Hematopoietic multipotent progenitor cell treated with erythropoietin and hydrocortisone succinate and interleukin-3 and kit ligand, for 17 days (in vitro differentiated cells): ENCODE results near the gene FBXW9.
A peak's percentile ranks its signal among the peaks of the same experiment; 100 is the strongest.
"Not testable (repeated sequence)": the region's sequence is repeated elsewhere in the genome, so short reads cannot be mapped to it uniquely, and the experiment has no call there.

ENCODE experiments used
- DNase-seq: peaks from one replicate; pipeline ENCODE4 v3.0.0-alpha.2; 2015; ENCODE audit warnings: low spot score

Gene FBXW9

DNA sequence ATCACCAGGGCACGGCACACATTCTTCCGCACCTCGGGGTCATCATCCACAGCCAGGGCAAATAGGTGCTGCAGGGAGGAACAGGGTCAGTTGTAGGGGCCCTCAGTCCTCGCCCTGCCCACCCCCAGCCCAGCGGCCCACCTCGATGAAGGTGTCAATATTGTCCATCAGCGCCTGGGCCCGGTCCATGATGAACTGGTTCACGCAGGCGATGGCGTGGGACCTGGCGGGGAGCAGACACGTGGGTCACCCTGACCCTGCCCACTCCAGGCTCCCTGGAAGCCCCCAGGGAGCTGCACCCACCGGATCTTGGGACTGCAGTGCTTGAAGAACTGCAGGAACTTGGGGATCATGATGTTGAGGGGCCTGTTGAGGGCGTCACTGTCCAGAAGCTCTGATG, 18.7 kb upstream of the FBXW9 start:
- DNase-seq = no peak

GRCh38 chr19:12713304-12713703, 16.9 kb upstream of the FBXW9 start:
- DNase-seq = not testable (repeated sequence)

GRCh38 chr19:12712077-12712476, 15.6 kb upstream of the FBXW9 start:
- DNase-seq = not testable (repeated sequence)

DNA sequence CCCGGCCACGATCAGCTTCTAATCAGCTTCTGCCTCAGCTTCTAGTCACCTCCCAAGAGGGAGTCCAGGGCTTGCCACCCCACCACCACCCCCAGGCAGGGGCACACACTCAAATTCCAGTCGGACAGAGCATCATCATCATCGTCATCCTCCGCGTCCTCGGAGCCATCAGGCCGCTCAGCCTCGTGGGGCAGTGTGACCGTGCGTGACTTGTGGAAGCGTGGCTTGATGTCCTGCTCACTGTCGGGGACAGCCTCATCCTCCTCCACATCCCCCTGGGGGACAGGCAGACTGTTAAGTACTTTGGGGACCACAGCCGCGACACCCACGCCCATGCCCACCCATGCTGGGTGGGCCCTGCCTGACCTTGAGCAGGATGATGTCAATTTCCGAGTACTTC, 14.8 kb upstream of the FBXW9 start:
- no peak for DNase-seq

- DNase-seq = no peak
Measured at GRCh38 chr19:12708641-12709040, 12.2 kb upstream of the FBXW9 start.

- DNase-seq = no peak
Measured at GRCh38 chr19:12706332-12706718, 9.9 kb upstream of the FBXW9 start.

DNA sequence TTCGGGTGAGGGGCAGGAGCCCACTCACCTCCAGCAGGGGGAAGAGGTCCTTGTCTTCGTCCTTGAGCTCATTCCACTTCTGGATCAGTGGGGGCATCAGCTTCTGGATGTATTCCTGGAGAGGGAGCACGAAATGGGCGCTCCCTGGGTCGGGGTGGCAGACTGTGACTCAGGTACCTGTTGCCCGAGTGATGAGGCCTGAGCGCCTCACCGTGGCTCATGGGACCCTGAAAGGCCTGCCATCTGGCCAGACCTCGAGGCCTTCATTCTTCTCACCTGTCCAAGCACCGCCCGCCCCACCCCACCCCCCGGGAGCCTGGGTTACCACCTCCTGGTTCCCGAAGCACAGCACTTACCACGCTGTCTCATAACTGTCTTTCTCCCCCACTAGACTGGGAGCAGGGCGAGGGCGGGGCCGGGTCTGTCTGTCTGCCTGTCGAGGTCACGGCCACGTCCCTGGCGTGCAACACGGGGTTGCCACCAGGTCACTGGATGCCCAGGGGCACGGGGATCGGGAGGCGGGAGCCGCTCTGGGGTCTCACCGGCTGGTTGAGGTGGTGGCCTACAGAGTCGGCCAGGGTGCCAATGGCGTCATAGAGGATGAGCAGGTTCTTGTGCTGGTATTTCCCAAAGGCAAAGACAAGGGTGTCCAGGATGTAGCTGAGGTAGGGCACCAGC, 9.4 kb upstream of the FBXW9 start:
- no peak for DNase-seq

DNA sequence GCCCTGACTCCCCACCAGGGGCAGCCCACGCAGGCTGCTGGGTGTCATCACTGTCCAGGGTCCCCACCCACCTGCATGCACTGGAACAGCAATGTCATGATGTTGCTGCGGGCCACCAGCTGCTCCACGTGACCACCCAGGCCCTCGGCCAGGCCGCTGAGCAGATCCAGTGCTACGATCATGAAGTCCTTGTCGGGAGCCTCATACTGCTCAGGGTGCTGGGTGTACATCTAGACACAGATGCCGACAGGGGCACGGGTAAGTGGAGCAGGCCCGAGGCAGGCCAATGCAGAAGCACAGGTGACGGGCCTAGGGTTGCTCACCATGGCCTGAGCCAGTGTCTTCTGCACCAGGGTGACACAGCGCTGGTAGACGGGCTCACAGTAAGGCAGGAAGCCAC, 8.7 kb upstream of the FBXW9 start:
- no peak for DNase-seq

- DNase-seq = no peak
Measured at GRCh38 chr19:12703046-12703445, 6.6 kb upstream of the FBXW9 start.

DNA sequence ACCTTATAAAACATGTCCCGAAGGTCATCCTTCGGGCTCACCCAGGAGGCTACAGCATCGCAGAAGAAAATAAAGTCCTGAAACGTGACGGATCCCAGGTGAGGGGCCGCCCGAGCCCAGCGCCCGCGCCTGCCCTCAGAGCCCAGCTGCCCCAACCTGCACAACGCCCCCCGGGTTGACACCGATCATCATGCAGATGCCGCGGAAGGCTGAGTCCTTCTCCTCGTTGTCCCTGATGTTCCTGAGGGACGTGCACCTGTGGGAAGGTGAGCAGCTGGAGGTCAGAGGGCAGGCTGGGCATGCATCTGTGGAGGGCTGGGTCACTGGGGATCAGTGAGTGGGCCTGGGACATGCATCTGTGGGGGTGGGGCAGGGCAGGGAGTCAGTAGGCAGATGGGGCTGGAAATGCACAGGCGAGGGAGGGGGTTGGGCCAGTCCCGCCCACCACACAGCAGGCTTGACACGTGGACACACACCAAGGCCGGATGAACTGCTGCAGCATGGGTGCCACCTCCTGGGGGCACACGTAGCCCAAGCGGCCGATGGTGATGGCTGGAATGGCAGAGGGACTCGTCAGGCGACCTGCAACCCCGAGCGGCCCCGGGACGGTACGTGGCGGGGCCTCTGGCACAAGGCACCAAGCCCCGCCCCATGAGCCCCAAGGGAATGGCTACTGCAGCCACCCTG, 5.3 kb upstream of the FBXW9 start:
- no peak for DNase-seq

GRCh38 chr19:12698138-12698537, 1.7 kb upstream of the FBXW9 start:
- DNase-seq = no peak

- DNase-seq = not testable (repeated sequence)
Measured at GRCh38 chr19:12697425-12697824, 994 bp upstream of the FBXW9 start.

DNA sequence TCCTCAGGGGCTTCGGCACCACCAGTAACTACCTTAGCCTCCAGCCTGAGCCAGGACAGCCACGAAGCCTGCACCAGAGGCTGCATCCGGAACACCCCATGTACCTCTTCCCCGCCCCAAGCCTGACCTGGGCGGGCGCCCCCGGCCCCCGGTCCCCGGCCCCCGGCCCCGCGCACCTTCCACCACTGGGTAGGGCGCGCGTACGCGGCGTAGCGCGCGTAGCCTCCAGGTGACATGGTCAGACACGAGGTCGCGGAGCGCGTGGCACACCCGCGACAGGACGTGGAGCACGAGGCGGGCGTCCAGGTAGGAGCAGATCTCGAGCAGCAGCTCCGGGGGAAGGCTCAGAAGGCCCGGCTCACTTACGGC, 450 bp downstream of the FBXW9 start:
- no peak for DNase-seq

DNA sequence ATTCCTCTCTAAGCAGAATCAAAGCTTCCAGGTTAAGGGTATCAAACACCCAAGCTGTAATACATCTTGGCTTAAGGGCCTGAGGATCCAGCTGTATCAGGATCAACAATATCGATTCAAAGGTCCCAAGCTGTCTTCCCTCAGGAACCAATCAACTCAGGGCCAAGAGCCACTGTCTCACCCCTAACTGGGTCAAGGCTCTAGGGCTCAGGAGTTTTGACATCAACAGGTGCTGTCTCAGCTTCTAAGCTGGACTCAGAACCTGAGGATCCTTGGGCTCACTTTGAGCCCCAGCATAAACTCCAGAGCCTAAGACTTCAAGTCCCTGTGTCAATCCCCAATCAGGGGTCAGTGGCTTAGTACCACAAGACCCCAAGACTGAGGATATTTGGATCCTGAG, 917 bp downstream of the FBXW9 start:
- DNase-seq = peak; percentile 8

- DNase-seq = no peak
Measured at GRCh38 chr19:12695096-12695495, 1.3 kb downstream of the FBXW9 start.

- no peak for DNase-seq
Measured at GRCh38 chr19:12694641-12695040, 1.8 kb downstream of the FBXW9 start.

- no peak for DNase-seq
Measured at GRCh38 chr19:12692960-12693359, 3.5 kb downstream of the FBXW9 start.

DNA sequence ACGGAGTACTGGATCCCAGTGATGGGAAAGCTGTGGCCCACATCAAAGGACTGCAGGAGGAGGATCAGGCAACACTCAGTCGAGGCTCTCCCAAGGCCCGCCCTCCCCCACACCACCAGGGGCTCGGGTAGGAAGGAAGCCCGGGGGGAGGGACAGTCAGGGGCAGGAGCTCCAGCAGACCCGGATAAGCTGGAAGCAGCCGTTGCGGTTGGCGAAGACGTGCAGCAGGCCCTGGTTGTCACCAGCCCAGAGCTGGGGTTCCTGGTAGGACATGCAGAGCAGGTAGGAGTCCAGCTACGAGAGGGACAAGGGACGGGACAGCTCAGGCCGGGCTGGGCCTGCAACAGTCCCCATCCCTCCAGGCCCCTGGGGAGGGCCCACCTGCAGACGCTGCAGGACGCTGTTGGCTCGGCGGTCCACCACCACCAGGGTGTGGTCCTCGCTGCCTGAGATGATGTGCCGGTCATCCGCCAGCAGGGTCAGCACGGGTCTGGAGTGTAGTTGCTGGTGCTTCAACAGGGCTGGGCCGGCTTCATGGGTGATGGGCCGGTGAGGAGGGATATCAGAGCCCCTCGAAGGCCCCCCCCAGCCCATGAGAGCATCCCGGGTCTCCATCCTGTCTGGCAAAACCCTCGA, 6.7 kb downstream of the FBXW9 start:
- DNase-seq = no peak

GRCh38 chr19:12689012-12689411, 7.4 kb downstream of the FBXW9 start:
- DNase-seq = no peak

DNA sequence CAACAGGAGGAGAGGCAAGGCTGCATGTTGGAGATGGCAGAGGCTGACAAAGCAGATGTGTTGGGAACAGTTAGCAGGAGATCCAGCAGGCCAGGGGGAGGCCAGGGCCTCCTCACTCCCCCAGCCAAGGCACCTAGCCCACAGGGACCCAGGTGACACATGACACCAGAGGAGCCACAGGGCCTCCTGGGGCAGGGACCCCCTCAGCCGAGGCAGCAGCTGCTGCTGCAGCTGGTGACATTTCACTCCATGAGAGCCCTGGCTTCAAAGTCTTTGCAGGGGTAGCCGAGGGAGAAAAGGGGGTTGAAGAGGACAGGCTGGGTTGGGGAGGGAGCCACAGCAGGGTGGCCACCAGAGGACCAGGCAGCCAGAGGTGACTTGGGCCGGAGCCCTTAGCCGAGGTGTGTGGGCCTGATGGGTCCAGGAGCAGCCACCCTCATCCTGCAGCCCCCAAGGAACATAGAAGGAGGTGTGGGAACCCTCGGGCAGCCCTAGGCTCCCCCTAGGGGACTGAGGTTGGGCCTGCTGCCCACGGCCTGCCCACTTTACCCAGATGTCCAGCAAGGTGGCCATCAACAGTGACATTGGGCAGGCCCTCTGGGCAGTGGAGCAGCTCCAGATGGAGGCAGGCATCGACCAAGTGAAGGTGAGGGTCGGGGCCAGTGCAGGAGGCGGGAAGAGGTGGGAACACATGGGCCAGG, 8.8 kb downstream of the FBXW9 start, which contains the start of gene GNG14:
GNG14 (plus strand) TSS at position 503 of the 701 bp plus-strand sequence; CDS start at position 554, 51 bp downstream.
- no peak for DNase-seq

DNA sequence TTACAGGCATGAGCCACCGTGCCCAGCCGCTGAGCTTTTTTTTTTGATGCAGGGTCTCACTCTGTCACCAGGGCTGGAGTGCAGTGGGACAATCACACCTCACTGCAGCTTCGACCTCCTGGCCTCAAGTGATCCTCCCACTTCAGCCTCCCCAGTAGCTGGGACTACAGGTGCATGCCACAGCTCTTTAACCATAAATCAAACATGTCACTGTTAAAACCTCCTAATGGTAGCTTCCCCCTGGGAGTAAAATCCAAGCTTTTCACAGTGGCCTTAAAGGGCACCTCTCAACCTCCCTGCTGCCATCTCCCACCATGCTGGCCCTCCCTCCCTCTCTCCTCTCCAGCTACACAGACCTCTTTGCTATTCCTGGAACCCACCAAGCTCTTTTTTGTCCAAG, 10.6 kb downstream of the FBXW9 start:
- no peak for DNase-seq

DNA sequence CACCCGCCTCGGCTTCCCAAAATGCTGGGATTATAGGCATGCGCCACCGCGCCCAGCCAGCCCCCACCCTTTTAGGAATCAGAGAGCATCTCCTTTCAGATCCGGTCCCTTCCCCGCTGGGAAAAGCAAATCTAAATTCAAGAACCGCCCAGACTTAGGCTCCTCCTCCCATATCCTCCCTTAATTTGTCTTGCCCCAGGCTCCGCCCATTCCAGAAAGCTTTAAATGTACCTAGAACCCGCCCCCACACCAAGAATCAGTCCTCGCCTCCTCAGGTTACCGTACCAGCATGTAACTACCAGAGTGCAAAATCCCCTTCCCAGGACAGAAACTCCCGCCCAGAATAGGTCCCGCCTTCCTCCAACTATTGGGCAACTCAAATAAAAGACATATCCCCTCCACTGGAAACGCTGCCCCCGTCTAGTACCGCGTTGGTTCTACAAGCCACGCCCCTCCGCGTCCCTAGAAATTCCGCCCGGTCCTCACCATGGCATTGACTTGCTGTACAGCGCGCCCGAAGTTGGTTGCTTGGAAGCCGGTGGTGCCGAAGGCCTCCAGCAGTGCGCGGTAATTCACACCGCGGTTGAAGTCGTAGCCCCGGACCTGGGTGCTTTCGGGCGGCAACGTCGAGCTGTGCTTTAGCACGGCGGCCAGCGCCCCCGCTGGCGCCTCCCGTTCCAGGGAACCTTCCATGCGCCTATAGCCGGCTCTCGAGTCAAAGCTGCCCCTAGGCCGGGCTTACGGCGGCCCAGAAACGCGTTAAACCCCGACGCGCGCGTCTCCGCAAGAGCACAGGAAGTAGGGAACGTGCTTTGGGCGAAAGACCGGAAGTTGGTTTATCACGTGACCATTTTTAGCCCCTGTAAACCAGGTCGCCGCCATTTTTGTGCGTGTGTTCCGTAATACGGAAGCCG, 15.1 kb downstream of the FBXW9 start, which contains the start of gene DHPS:
DHPS (minus strand) TSS at position 807 of the 914 bp plus-strand sequence; CDS start at position 693, 114 bp downstream.
- peak; percentile 97 for DNase-seq
